MM.1S (cell line): ENCODE results near the gene ABCC3.

Experiments used
- EZH2 ChIP-seq: fragments of 300-600 bp; sonication (generic); optimal IDR thresholded peaks from 2 replicates; pipeline ENCODE3; 2017; ENCODE audit warnings: low read depth, mild to moderate bottlenecking, antibody characterized with exemption, low read length, mixed read lengths
- EZH2phosphoT487 ChIP-seq: fragments of 300-600 bp; sonication (generic); IDR thresholded peaks from 2 replicates; pipeline ENCODE4 v1.6.1; 2018; ENCODE audit warnings: antibody characterized with exemption, low read length
- TF ChIP-seq, protein P1 (sequence below): fragments of 300-600 bp; sonication (generic); IDR thresholded peaks from 2 replicates; pipeline ENCODE4 v1.5.1; 2016; ENCODE audit warnings: antibody characterized with exemption, low read length, mixed read lengths

DNA sequence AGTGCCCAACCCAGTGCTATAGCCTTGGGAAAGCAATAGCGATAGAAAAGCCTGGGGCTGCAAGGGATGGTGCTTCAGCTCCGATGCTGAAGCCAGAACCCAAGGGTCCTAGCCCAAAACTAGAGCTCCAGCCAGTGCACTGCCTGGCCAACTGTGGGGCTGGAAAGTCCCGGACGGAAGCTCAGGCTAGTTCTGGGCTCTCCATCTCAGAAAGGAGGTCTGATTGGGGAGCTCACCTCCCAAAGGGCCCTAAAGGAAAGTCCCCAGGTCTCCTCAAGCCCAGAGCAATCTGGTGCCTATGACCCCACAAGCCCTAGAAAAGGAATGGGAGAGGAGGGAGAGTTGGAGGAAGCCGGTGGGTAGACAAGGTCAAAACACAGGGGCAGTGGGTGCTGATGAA is 2.0 kb upstream of the ABCC3 start:
- TF ChIP-seq, protein P1, sequence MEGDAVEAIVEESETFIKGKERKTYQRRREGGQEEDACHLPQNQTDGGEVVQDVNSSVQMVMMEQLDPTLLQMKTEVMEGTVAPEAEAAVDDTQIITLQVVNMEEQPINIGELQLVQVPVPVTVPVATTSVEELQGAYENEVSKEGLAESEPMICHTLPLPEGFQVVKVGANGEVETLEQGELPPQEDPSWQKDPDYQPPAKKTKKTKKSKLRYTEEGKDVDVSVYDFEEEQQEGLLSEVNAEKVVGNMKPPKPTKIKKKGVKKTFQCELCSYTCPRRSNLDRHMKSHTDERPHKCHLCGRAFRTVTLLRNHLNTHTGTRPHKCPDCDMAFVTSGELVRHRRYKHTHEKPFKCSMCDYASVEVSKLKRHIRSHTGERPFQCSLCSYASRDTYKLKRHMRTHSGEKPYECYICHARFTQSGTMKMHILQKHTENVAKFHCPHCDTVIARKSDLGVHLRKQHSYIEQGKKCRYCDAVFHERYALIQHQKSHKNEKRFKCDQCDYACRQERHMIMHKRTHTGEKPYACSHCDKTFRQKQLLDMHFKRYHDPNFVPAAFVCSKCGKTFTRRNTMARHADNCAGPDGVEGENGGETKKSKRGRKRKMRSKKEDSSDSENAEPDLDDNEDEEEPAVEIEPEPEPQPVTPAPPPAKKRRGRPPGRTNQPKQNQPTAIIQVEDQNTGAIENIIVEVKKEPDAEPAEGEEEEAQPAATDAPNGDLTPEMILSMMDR, result no peak
- no peak for TF ChIP-seq EZH2
- no peak for TF ChIP-seq EZH2phosphoT487
